Suprapubic skin (tissue), 4 donors: ENCODE data around the gene IL5. TPM values are rescaled to one million over a fixed set of nuclear protein-coding genes. Genes with fewer than 3 reads are reported as not detected.
A peak's percentile ranks its signal among the peaks of the same experiment; 100 is the strongest.

Source experiments
- DNase-seq, 2 donors: peaks; one replicate each; pipeline ENCODE4 v3.0.0-alpha.2; 2019; ENCODE audit warnings: low spot score in 2 of 2
- H3K27ac ChIP-seq: fragments of 200-600 bp; sonication (generic); one replicate; pipeline ENCODE4 v1.5.1; 2019
- H3K27me3 ChIP-seq: fragments of 200-600 bp; sonication (generic); one replicate; pipeline ENCODE4 v1.5.1; 2019
- H3K36me3 ChIP-seq: fragments of 200-600 bp; sonication (generic); one replicate; pipeline ENCODE4 v1.5.1; 2019
- H3K4me1 ChIP-seq: fragments of 200-600 bp; sonication (generic); one replicate; pipeline ENCODE4 v1.5.1; 2019
- H3K4me3 ChIP-seq: fragments of 200-600 bp; sonication (generic); one replicate; pipeline ENCODE4 v1.5.1; 2019; ENCODE audit warnings: mild to moderate bottlenecking
- H3K9me3 ChIP-seq: fragments of 200-600 bp; sonication (generic); one replicate; pipeline ENCODE4 v1.5.1; 2019
- EP300 ChIP-seq: sonication (generic); formaldehyde crosslinking; IDR thresholded peaks from one replicate; pipeline ENCODE4 v1.6.1; 2017; ENCODE audit warnings: antibody characterized with exemption
- POLR2A ChIP-seq, 2 donors: fragments of 450-650 bp; IDR thresholded peaks; one replicate each; pipeline ENCODE4 v1.6.1; 2017; ENCODE audit warnings: antibody characterized with exemption in 2 of 2, mild to moderate bottlenecking in 2 of 2, moderate library complexity in 2 of 2
- POLR2AphosphoS5 ChIP-seq, 3 donors: sonication (generic); formaldehyde crosslinking; IDR thresholded peaks; one replicate each; pipeline ENCODE4 v1.6.1; 2017; ENCODE audit warnings: antibody characterized with exemption in 3 of 3
- WGBS: methylation state at CpG from one replicate; pipeline ENCODE4 v1.1.5; 2018; 5-methylcytosine and 5-hydroxymethylcytosine counted together
- total RNA-seq, 4 donors: library from RNA; depleted of rRNA; stranded (reverse); fragments of >200 nt; gene quantifications; one replicate each; pipeline ENCODE4 v1.1.0, GENCODE V29; 2016
- TF ChIP-seq, protein P1 (sequence below), 2 donors: fragments of 200-600 bp in 1 of 2; fragments of 450-650 bp in 1 of 2; sonication (generic) in 1 of 2; IDR thresholded peaks; one replicate each; pipeline ENCODE4 v1.5.1; 2016 to 2019; ENCODE audit warnings: antibody characterized with exemption in 2 of 2, mild to moderate bottlenecking in 1 of 2, moderate library complexity in 1 of 2

Gene IL5
- total RNA-seq, 4 donors from 2014 or later = not detected

DNA sequence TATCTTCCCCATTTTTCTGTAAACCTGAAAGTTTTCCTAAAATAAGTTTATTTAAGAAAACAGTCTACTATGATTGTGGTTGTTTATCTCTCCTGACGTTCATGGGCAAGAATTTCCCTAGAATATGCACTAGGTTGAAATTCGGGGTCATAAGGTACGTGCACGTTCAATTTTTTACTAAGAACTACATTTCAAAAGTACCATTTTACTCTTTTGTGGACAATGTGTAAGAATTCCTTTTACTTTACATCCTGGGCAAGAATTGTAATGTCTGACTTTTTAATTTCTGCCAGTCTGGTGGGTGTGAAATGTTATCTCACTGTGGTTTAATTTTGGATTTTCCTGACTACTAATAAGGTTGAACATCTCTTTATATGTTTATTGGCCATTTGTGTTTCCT, 12.4 kb downstream of the IL5 start:
- H3K27me3 ChIP-seq = no peaks in the 10 kb centered on the region
- TF ChIP-seq POLR2A (IDR thresholded peaks at IDR 0.05) (no peak), POLR2AphosphoS5 (IDR thresholded peaks at IDR 0.05) (no peak), EP300 (no peak)
- TF ChIP-seq, protein P1, sequence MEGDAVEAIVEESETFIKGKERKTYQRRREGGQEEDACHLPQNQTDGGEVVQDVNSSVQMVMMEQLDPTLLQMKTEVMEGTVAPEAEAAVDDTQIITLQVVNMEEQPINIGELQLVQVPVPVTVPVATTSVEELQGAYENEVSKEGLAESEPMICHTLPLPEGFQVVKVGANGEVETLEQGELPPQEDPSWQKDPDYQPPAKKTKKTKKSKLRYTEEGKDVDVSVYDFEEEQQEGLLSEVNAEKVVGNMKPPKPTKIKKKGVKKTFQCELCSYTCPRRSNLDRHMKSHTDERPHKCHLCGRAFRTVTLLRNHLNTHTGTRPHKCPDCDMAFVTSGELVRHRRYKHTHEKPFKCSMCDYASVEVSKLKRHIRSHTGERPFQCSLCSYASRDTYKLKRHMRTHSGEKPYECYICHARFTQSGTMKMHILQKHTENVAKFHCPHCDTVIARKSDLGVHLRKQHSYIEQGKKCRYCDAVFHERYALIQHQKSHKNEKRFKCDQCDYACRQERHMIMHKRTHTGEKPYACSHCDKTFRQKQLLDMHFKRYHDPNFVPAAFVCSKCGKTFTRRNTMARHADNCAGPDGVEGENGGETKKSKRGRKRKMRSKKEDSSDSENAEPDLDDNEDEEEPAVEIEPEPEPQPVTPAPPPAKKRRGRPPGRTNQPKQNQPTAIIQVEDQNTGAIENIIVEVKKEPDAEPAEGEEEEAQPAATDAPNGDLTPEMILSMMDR (IDR thresholded peaks at IDR 0.05) = no peak
- WGBS = 81% methylated on average over 4 of the region's 4 CpGs
- H3K36me3 ChIP-seq = no peaks in the 10 kb centered on the region
- DNase-seq = no peak
- no peak overlapping the region for H3K4me3 ChIP-seq
- H3K9me3 ChIP-seq = no peaks in the 10 kb centered on the region
- H3K27ac ChIP-seq = no peak overlapping the region
- peaks cover 5% of the 10 kb centered on the region for H3K4me1 ChIP-seq

DNA sequence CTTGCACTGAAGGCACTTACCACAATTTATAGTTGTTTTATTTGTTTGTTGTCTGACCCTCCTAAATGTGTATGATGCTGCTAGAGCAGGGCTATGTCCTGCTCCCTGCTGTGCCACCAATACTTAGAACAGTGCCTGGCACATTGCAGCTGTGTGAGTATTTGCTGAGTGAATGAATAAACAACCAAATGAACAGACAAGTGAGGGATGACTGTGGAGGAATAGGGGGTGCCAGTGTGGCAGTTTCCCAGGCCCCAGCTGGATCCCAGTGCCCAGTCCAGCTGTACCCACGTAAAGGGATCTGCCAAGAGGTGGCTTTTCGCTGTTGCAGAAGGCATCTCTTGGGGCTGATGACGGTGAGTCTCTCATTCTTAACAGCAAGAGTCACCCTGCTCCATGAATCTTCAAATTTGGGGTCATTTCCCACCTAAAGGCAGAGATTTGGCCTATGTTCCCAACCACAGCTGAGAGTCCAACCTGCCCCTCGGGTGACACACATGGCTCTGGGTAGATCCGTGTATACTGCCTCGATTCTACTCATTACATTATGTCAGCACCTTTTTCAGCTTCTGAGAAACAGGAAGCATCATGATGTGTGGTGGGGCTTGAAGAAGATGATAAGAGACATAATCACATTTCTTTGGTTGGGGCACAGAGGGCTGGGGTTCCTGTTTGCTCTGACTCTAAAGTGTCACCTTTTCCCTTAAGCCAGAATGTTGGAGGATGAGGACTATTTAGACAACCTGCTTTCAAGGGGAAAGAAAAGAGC, 14.3 kb downstream of the IL5 start:
- Histone ChIP-seq H3K4me1 (peaks cover 5% of the 10 kb centered on the region), H3K4me3 (no peak overlapping the region), H3K27me3 (no peaks in the 10 kb centered on the region), H3K9me3 (no peaks in the 10 kb centered on the region), H3K27ac (no peak overlapping the region), H3K36me3 (no peaks in the 10 kb centered on the region)
- WGBS = 74% methylated on average over 6 of the region's 6 CpGs
- TF ChIP-seq POLR2A (IDR thresholded peaks at IDR 0.05) = no peak
- TF ChIP-seq POLR2AphosphoS5 (IDR thresholded peaks at IDR 0.05) = no peak
- TF ChIP-seq, protein P1 (IDR thresholded peaks at IDR 0.05) = no peak
- no peak for TF ChIP-seq EP300
- no peak for DNase-seq

DNA sequence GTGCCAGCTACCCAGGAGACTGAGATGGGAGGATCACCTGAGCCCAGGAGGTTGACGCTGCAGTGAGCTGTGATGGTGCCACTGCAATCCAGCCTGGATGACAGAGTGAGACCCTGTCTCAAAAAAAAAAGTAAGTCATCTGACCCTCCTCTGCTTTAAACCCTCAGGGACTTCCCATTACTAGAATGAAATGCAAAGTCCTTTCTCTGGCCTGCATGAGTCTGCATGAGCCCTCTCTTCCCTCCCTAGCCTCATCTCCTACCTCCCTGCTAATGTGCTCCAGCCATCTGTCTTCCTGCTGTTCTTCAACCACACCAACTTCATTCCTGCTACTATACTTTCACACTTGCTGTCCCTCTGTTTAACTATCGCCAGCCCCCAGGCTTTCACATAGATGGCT, 15.3 kb downstream of the IL5 start:
- no peaks in the 10 kb centered on the region for H3K9me3 ChIP-seq
- H3K4me1 ChIP-seq = peaks cover 5% of the 10 kb centered on the region
- no peak overlapping the region for H3K27ac ChIP-seq
- TF ChIP-seq EP300 = no peak
- TF ChIP-seq POLR2AphosphoS5 (IDR thresholded peaks at IDR 0.05) = no peak
- TF ChIP-seq POLR2A (IDR thresholded peaks at IDR 0.05) = no peak
- TF ChIP-seq, protein P1 (IDR thresholded peaks at IDR 0.05) = no peak
- no peaks in the 10 kb centered on the region for H3K36me3 ChIP-seq
- H3K27me3 ChIP-seq = no peaks in the 10 kb centered on the region
- 94% methylated on average over 2 of the region's 2 CpGs for WGBS
- H3K4me3 ChIP-seq = no peak overlapping the region
- no peak for DNase-seq

DNA sequence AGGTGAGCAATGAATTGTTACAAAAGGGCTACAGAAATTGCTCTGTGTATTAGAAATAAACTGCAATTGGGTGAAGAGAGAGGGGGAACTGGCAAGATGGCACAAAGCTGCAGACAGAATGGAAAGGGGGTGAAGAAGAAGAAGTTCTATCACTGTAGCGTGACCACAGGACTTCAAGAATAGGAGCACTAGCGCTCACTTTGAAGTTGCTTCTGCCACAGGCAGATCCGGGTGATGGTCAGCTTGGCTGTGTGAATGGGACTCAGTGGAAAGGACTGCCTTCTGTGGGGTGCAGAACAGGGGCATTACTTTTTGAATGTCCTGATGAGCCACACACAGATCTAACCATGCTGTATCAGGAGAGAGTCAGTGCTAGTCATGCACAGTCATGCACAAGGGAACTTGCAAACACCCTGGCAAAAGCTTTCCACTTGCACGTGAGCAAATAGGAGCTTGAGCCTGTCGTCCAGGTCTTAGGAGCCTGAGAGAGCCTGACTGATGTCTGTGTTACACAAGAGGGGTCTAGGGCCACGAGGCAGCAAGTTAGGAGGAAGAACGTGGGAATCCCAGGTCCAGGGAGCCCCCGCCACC, 16.3 kb downstream of the IL5 start:
- Histone ChIP-seq H3K27me3 (no peaks in the 10 kb centered on the region), H3K4me3 (no peak overlapping the region), H3K9me3 (no peaks in the 10 kb centered on the region), H3K36me3 (no peaks in the 10 kb centered on the region), H3K27ac (no peak overlapping the region), H3K4me1 (peaks cover 5% of the 10 kb centered on the region)
- DNase-seq = no peak
- 65% methylated on average over 8 of the region's 8 CpGs for WGBS
- TF ChIP-seq POLR2AphosphoS5 (IDR thresholded peaks at IDR 0.05) (no peak), EP300 (no peak), POLR2A (IDR thresholded peaks at IDR 0.05) (no peak)
- TF ChIP-seq, protein P1 (IDR thresholded peaks at IDR 0.05) = no peak

DNA sequence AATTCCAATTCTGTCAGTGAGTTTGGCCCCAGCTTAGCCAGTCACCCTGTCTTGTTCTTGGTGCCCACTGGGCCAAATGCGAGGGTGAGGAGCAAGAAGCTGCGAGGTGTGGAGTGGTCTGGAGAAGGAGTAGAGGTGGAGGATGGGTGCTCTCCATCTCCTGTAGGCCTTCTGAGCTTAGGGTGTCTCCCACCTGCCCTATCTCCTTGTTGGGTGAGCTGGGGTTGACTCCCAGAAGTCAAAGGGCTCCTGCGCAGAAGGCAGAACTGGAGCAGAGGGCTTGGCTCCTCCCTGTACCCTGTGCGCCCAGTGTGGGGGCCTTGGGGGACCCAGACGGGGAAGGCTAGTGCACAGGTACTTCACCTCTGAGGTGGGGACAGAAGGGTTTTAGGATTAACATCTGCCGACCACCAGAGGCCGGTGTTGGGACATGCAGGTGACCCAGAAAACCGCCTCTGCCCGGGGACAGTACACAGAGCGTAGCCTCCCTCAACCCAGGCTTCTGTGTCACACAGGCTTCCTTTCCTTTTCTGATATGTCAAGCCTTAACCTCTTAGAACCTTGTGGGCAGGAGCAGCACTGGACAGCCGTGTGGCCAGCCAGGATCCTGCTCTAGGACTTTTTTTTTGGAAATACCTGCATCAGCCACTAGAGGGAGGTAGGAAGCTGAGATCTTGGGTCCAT, 16.9 kb downstream of the IL5 start:
- Histone ChIP-seq H3K9me3 (peaks cover 2% of the 10 kb centered on the region), H3K27me3 (no peaks in the 10 kb centered on the region), H3K4me3 (no peak overlapping the region), H3K36me3 (no peaks in the 10 kb centered on the region), H3K4me1 (peaks cover 5% of the 10 kb centered on the region), H3K27ac (no peak overlapping the region)
- WGBS = 44% methylated on average over 7 of the region's 11 CpGs
- TF ChIP-seq, protein P1 (IDR thresholded peaks at IDR 0.05) = peak; percentile 55 to 67
- TF ChIP-seq EP300 = no peak
- no peak for DNase-seq
